Mucosa of stomach (tissue), 1 donor: Measurements from ENCODE around the gene LHPP.
"Not testable (repeated sequence)": the region's sequence is repeated elsewhere in the genome, so short reads cannot be mapped to it uniquely, and the experiment has no call there.

Source experiments
- H3K27me3 ChIP-seq: one replicate; pipeline ENCODE4 v1.7.0; 2013; ENCODE audit warnings: mild to moderate bottlenecking, low read length; ENCODE audit not compliant: control insufficient read depth, insufficient read depth
- H3K36me3 ChIP-seq: one replicate; pipeline ENCODE4 v1.7.0; 2013; ENCODE audit warnings: low read length; ENCODE audit not compliant: control insufficient read depth, insufficient read depth
- H3K4me1 ChIP-seq: one replicate; pipeline ENCODE4 v1.7.0; 2013; ENCODE audit warnings: mild to moderate bottlenecking, low read length; ENCODE audit not compliant: control insufficient read depth, insufficient read depth
- H3K4me3 ChIP-seq: one replicate; pipeline ENCODE4 v1.7.0; 2013; ENCODE audit warnings: low read length
- H3K9ac ChIP-seq: one replicate; pipeline ENCODE4 v1.7.0; 2013; ENCODE audit warnings: mild to moderate bottlenecking, low read length, moderate library complexity
- H3K9me3 ChIP-seq: one replicate; pipeline ENCODE4 v1.7.0; 2013; ENCODE audit warnings: mild to moderate bottlenecking, low read length, moderate library complexity; ENCODE audit not compliant: control insufficient read depth
- donor health status: Pancreatic carcinoma.

LHPP gene

DNA sequence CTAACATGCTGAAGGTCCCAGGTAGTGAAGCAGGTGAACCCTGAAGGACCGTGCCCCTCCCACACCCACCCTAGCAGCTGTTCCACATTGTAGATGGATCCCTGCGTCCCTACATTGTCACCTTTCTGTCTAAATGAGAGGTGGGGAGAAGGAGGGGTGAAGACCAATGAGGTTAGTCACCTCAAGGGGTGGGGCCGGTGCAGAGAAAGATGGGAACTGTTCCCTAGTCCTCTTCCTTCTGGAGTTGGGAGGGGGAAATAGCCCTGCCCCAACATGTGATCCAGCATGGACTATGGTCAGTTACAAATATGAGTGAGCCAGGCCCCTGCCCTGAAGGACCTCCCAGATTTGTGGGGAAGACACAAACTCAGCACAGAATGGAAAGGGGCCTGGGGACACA is 124.5 kb downstream of the LHPP start:
- H3K9me3 ChIP-seq: no peaks in the 10 kb centered on the region
- no peak overlapping the region for H3K9ac ChIP-seq
- H3K4me1 ChIP-seq: peaks cover 13% of the 10 kb centered on the region
- peaks cover 3% of the 10 kb centered on the region for H3K27me3 ChIP-seq
- no peak overlapping the region for H3K4me3 ChIP-seq
- H3K36me3 ChIP-seq: no peaks in the 10 kb centered on the region

DNA sequence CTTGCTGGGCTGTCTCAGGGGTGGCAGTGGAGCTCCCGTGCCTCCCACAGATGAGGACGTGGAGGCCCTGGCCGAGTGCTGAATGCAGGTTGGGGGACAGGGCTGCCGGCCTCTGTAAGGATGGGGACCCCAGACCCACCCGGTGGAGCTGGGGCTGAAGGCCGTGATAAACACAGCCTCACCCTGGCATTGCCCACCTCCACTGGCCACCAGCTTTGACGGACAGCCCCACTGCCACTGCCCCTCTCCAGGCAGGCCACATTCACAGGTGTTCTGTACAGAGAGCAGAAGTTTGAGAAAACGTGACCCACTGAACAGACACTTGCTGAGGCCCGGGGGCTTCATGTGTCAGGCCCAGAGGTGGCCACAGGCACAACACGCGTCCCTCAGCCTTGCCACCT is 126.2 kb downstream of the LHPP start:
- H3K36me3 ChIP-seq: no peaks in the 10 kb centered on the region
- no peaks in the 10 kb centered on the region for H3K9me3 ChIP-seq
- H3K9ac ChIP-seq: no peak overlapping the region
- peaks cover 13% of the 10 kb centered on the region for H3K4me1 ChIP-seq
- no peak overlapping the region for H3K4me3 ChIP-seq
- peaks cover 3% of the 10 kb centered on the region for H3K27me3 ChIP-seq

DNA sequence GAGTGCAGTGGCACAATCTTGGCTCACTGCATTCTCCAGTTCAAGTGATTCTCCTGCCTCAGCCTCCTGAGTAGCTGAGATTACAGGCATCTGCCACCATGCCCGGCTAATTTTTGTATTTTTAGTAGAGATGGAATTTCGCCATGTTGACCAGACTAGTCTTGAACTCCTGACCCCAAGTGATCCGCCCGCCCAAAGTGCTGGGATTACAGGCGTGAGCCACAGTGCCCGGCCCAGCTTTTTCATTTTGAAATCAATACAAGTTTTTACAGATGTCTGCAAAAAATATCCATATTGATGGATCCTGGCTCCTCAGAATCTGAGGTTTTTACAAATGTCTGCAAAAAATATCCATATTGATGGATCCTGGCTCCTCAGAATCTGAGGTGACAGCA is 126.7 kb downstream of the LHPP start:
- not testable (repeated sequence) for H3K9me3 ChIP-seq, H3K36me3 ChIP-seq, H3K27me3 ChIP-seq, H3K4me3 ChIP-seq, H3K9ac ChIP-seq
- peaks cover 13% of the 10 kb centered on the region for H3K4me1 ChIP-seq

DNA sequence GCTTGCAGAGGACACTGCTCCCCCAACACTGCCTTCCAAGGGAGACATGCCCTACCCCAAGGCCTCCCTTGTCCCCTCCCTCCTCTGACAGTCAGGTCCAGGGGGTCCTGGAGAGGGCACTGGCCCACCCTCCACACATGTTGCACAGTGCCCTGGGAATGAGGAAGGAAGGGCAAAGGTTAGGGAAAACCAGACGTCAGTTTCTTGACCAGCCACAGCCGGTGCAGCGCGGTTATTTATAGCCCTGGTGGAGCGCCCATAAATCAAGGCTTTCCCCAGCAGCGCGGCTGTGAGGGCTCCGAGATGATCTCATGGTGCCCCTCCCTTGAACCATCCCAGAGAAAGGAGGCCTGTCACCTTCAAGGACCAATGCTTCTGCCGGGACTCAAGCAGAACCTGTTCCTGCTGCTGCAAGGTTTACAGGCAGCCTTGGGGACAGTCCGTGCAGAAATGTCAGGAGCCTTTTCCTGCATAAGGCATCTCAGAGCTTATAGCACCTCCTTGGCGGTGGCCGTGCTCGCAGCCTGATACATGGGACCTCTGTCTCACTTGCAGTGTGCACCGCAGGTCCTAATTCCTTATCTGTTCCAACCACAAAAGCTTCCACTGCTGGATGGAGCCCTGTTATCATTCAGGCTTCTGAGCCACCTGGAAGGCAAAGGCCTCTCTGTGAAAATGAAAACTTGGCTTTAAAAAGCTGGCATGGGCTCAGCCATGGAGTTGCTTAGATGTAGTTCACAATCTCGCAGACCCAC is 127.3 kb downstream of the LHPP start:
- H3K4me3 ChIP-seq: no peak overlapping the region
- no peaks in the 10 kb centered on the region for H3K36me3 ChIP-seq
- no peak overlapping the region for H3K9ac ChIP-seq

DNA sequence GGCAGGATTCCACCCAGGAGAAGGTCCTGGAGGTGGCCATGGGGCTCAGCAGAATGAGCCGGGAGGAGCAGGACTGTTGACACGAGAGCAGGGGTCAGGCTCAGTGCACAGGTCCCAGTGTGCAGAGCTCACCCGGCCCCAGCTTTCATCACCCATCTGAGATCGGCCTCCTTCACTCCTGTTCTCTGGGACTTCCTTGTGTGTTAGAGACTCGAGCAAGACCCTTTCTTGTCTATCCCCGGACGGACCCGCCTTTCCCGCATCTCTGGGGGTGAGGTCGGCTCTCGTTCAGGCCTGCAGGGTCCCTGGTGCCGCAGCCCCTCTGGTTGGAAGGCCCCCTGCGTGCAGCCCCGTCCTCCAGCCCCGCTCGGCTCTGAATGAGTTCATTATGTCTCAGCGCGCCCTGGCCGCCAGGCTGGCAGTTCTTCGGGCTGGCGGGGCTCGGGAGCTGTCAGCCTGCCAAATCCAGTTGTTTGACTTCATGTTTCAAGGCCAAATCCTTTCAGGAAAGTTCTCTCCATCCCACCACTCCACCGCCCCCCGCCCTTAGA is 127.9 kb downstream of the LHPP start:
- peak overlapping the region; percentile 53 for H3K9ac ChIP-seq

More for the DNA sequence above, 127.3 kb downstream of the LHPP start:
- peaks cover 13% of the 10 kb centered on the region for H3K4me1 ChIP-seq
- no peaks in the 10 kb centered on the region for H3K9me3 ChIP-seq
- peaks cover 3% of the 10 kb centered on the region for H3K27me3 ChIP-seq

DNA sequence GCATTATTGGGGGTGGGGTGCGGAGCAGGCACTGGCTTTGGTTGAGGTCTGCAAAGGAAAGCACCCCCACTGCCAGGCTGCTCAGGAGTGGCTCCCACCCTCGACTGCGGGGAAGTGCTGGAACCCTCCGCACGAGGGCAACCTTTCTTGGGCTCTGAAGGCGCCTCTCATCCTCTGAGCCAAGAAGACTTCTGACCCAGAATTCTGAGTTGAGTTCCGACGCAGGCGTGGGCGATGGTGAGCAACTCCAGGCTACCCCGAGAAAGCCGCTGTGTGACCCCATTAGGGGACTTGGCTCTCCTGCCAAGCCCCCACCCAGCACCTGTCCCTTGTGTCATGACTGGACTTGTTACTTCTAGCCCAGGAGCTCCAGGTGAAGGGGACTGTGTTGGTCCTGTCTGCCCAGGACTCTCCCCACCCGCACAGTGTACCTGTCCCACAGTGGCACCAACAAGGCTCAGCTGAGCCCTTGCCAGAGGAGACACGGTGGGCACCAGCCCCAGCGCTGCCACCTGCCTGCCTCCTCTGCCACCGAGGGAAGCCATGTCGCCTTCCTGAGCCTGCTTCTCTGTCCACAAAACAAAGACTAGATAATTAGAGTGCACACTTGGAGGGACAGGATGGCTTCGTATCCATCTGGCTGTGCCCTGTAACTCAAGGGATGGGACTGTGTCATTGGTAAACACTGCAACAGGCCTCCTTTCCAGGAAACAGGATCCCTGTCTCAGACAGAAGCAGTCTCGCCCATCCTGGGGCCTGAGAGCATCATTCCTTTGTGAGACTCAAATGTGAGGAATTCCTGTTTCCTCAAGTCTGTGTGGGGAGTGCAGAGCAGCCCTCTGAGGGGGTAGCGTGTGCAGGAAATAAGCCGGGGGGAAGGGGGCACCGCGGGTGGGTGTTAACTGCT is 128.8 kb downstream of the LHPP start:
- Histone ChIP-seq H3K9ac (no peak overlapping the region), H3K4me3 (no peak overlapping the region), H3K4me1 (peaks cover 13% of the 10 kb centered on the region)

More for the DNA sequence above, 127.9 kb downstream of the LHPP start:
- H3K27me3 ChIP-seq: peaks cover 3% of the 10 kb centered on the region
- H3K36me3 ChIP-seq: no peaks in the 10 kb centered on the region
- peaks cover 13% of the 10 kb centered on the region for H3K4me1 ChIP-seq
- no peaks in the 10 kb centered on the region for H3K9me3 ChIP-seq
- no peak overlapping the region for H3K4me3 ChIP-seq

DNA sequence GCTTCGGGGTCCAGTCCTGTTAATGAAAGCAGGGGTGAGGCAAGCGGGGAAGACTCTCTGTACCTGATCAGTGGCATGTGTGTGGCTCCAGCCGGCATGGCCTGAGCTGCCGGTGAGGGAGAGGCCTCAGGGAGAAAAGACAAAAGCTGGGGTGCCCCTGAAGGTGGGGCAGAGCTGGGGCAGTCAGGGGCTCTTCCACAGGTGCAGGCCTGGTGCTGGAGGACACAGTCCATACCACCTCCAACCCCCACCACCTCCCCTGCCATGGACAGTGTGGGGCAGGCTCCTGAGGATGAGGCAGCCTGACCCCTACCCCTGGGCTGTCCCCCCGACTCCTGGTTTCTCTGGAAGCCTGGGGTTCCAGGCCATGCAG is 129.5 kb downstream of the LHPP start:
- no peaks in the 10 kb centered on the region for H3K36me3 ChIP-seq
- no peak overlapping the region for H3K4me3 ChIP-seq
- H3K27me3 ChIP-seq: peaks cover 3% of the 10 kb centered on the region
- H3K4me1 ChIP-seq: peaks cover 13% of the 10 kb centered on the region
- no peaks in the 10 kb centered on the region for H3K9me3 ChIP-seq
- no peak overlapping the region for H3K9ac ChIP-seq

More for the DNA sequence above, 128.8 kb downstream of the LHPP start:
- Histone ChIP-seq H3K36me3 (no peaks in the 10 kb centered on the region), H3K27me3 (peaks cover 3% of the 10 kb centered on the region), H3K9me3 (no peaks in the 10 kb centered on the region)

DNA sequence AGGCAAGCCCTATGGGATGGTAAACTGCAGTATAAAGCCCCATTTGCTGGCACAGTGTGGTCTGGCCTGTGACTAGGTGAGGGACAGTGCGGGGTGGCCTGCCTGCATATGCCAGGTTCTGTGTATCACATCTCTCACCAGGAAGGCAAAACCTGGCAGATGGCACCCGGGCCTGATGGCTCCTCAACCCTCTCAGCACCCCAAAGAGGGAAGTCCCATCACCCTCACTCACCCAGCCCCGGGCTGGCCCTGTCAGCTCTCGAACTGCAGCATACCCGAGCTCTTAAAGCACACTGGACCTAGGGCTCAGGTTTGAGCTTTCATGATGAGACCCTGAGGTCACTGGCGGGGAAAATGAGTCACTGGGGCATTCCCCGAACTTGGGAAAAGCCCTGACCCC is 130.5 kb downstream of the LHPP start:
- Histone ChIP-seq H3K27me3 (peaks cover 3% of the 10 kb centered on the region), H3K4me1 (peaks cover 20% of the 10 kb centered on the region), H3K9ac (no peak overlapping the region), H3K4me3 (no peak overlapping the region), H3K36me3 (no peaks in the 10 kb centered on the region), H3K9me3 (no peaks in the 10 kb centered on the region)

DNA sequence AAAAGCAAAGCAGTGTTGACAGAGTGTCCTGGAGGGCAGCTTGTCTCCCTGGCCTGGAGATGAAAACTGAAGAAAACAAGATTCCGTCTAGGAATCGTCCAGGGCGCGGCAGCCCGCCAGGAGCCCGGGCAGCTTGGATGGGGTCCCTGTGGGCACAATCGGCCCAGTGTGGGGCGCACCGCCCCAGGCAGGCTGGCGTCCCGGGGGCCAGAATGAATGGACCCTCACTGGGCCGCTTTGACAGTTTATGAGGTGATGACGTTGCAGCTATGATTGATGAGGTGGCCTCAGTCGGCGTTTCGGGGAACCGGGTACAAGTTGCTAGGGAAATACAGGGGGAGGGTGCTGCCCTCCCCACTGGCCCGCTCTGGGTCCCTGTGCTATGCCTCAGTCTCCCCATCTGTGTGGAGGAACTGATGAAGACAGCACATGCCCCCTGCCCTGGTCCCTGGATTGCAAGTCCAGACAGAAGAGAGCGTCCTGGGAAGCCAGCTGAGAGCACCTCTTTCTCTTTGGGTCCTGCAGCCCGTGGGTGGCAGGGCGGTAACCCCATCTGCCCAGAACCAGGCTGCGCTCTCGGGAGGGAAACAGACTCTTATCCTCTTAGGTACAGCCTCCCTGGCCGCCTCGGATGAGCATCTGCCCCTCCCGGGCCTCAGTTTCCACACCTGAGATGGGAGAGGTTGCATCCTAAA is 131.3 kb downstream of the LHPP start:
- H3K4me1 ChIP-seq: peaks cover 24% of the 10 kb centered on the region
- H3K4me3 ChIP-seq: no peak overlapping the region
- no peaks in the 10 kb centered on the region for H3K36me3 ChIP-seq
- no peak overlapping the region for H3K9ac ChIP-seq
- H3K9me3 ChIP-seq: no peaks in the 10 kb centered on the region
- peaks cover 3% of the 10 kb centered on the region for H3K27me3 ChIP-seq

DNA sequence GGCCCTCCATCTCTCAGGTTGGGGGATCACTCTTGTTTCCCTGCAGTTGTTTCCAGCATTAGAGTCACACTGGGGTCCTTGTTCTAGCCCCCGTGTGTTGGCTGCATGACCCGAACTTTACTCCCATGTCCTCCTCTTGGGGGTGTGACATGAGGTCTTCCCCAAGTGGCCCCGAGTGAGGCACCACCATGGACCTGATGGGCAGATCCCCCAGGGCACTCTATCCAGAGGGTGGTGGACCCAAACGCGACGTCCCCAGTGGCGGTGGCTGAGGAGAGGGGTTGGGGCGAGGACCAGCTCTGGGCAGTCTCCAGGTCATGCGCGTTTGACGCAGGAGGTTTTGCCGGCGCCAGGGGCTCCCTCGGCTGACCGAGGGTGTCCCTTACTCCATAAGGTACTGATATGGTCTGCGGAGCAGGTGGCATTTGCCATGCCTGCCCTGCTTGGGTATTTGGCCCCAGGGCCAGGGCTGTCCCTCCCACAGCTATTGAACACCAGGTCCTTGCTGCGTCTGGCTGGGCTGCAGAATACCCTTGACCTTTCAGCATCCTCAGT is 131.9 kb downstream of the LHPP start:
- no peak overlapping the region for H3K9ac ChIP-seq
- H3K4me3 ChIP-seq: no peak overlapping the region
- peaks cover 3% of the 10 kb centered on the region for H3K27me3 ChIP-seq
- H3K9me3 ChIP-seq: no peaks in the 10 kb centered on the region
- no peaks in the 10 kb centered on the region for H3K36me3 ChIP-seq
- peaks cover 23% of the 10 kb centered on the region for H3K4me1 ChIP-seq

DNA sequence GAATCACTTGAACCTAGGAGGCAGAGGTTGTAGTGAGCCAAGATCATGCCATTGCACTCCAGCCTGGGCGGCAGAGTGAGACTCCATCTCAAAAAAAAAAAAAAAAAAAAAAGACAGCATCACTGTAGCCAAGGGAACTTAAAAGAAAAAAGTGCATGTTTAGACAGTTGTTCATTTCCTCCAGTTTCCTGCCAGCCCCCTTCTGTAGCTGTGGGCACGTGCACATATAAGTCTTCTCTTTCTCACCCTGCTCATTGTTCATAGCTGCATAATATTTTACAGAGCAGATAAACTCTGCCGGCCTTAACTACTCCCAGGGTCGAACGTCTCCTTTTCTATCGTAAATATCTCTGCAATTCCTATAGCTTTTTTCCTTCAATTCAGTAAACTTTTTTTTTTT is 132.6 kb downstream of the LHPP start:
- no peaks in the 10 kb centered on the region for H3K36me3 ChIP-seq
- peaks cover 3% of the 10 kb centered on the region for H3K27me3 ChIP-seq
- H3K4me3 ChIP-seq: no peak overlapping the region
- H3K9ac ChIP-seq: no peak overlapping the region
- H3K9me3 ChIP-seq: no peaks in the 10 kb centered on the region
- H3K4me1 ChIP-seq: peaks cover 15% of the 10 kb centered on the region
